HepG2 (cell line): ENCODE results near the gene MYL6. TPM values are rescaled to one million over a fixed set of nuclear protein-coding genes. Genes with fewer than 3 reads are reported as not detected.

Source experiments
- ATAC-seq: fragments of 200-7000 bp; cut with Tn5 transposase; 3 replicates; pipeline ENCODE4 v1.9.1; 2020; ENCODE audit warnings: mild to moderate bottlenecking, moderate library complexity
- BruUV-seq: library from RNA; stranded (reverse); fragments of 400-500 nt; replicated peaks from 2 replicates; lab custom pipeline; 2021; lab: Mats Ljungman, UMichigan
- CTCF ChIA-PET: fragments of 300-600 bp; formaldehyde crosslinking; extraction: SDS; loops from one replicate; lab custom pipeline; 2021; ENCODE audit warnings: low total read pairs, inconsistent platforms, low intra/inter-chr PET ratio; lab: Yijun Ruan, JAX
- POLR2A ChIA-PET: fragments of 350-600 bp; sonication (Branson Sonifier 250); formaldehyde crosslinking; loops from one replicate; lab custom pipeline; 2020; ENCODE audit warnings: antibody characterized with exemption, inconsistent platforms; lab: Yijun Ruan, JAX
- DNase-seq: peaks from one replicate; pipeline ENCODE4 v3.0.0-alpha.2; 2015; ENCODE audit warnings: low spot score
- FAIRE-seq: peaks from 3 replicates; lab custom pipeline; 2011; peaks lifted over from hg19 to GRCh38; lab: Jason Lieb, UNC
- H2AFZ ChIP-seq: one replicate; pipeline ENCODE4 v1.6.1; 2011; ENCODE audit warnings: low read length, inconsistent platforms
- H3K27ac ChIP-seq: fragments of 300-600 bp; 3 replicates; pipeline ENCODE4 v1.8.0; 2011; ENCODE audit warnings: mixed run types, mild to moderate bottlenecking, mixed read lengths, low read length, inconsistent platforms; ENCODE audit not compliant: insufficient read depth; ENCODE audit errors: extremely low read length
- H3K27me3 ChIP-seq, 2 experiments: fragments of 200-600 bp in 1 of 2; 2 replicates in 1 of 2; 3 replicates in 1 of 2; pipeline versions ENCODE4 v1.6.0 to v1.8.0; 2011; ENCODE audit warnings: low read length in 2 of 2, mild to moderate bottlenecking in 2 of 2, moderate library complexity in 2 of 2, inconsistent platforms in 1 of 2; ENCODE audit not compliant: insufficient read depth in 2 of 2, control insufficient read depth in 1 of 2
- H3K36me3 ChIP-seq, 2 experiments: fragments of 200-600 bp in 1 of 2; replicated peaks in 1 of 2; 2 replicates in 1 of 2; 3 replicates in 1 of 2; pipeline versions ENCODE4 v1.5.1 to v1.8.0; 2011; ENCODE audit warnings: low read length in 2 of 2, inconsistent platforms in 1 of 2; ENCODE audit not compliant: insufficient read depth in 2 of 2, control insufficient read depth in 1 of 2
- H3K4me1 ChIP-seq: 2 replicates; pipeline ENCODE4 v1.5.1; 2012; ENCODE audit warnings: low read length, inconsistent platforms; ENCODE audit not compliant: insufficient read depth
- H3K4me2 ChIP-seq: 2 replicates; pipeline ENCODE4 v1.6.0; 2011; ENCODE audit warnings: low read depth, low read length, inconsistent platforms
- H3K4me3 ChIP-seq, 3 experiments: fragments of 200-600 bp in 1 of 3; sonication (generic), shearing (Covaris generic) in 1 of 3; replicated peaks in 1 of 3; 2 replicates each; pipeline ENCODE4 v1.5.1; 2011 to 2016; ENCODE audit warnings: low read length in 3 of 3, inconsistent platforms in 2 of 3, low read depth in 2 of 3, mild to moderate bottlenecking in 2 of 3, control low read depth in 1 of 3, mixed read lengths in 1 of 3; ENCODE audit not compliant: insufficient read depth in 1 of 3
- H3K79me2 ChIP-seq: one replicate; pipeline ENCODE4 v1.6.1; 2011; ENCODE audit warnings: low read length, inconsistent platforms; ENCODE audit not compliant: insufficient read depth
- H3K9ac ChIP-seq: 2 replicates; pipeline ENCODE4 v1.6.0; 2011; ENCODE audit warnings: mild to moderate bottlenecking, low read depth, low read length, inconsistent platforms; ENCODE audit not compliant: insufficient read depth
- H3K9me3 ChIP-seq: 2 replicates; pipeline ENCODE4 v1.5.1; 2012; ENCODE audit warnings: mild to moderate bottlenecking, low read length
- H4K20me1 ChIP-seq: 2 replicates; pipeline ENCODE4 v1.6.0; 2011; ENCODE audit warnings: inconsistent platforms, mild to moderate bottlenecking, low read length, moderate library complexity; ENCODE audit not compliant: insufficient read depth
- CBX2 ChIP-seq, 2 experiments: fragments of 200-600 bp in 1 of 2; sonication (generic); formaldehyde crosslinking in 1 of 2; IDR thresholded peaks; 2 replicates each; pipeline versions ENCODE4 v1.7.0 to v1.8.1; 2018 to 2022; ENCODE audit warnings: low read depth in 2 of 2, low read length in 1 of 2, mild to moderate bottlenecking in 1 of 2, missing genetic modification reagents in 1 of 2
- HNF4A ChIP-seq: sonication (generic); formaldehyde crosslinking; IDR thresholded peaks from 2 replicates; pipeline ENCODE4 v1.4.0; 2020; ENCODE audit warnings: missing genetic modification reagents
- NAIF1 ChIP-seq: sonication (generic); formaldehyde crosslinking; IDR thresholded peaks from 2 replicates; pipeline ENCODE4 v1.5.0; 2020; ENCODE audit warnings: mild to moderate bottlenecking, missing genetic modification reagents, borderline replicate concordance
- NFIC ChIP-seq: IDR thresholded peaks from 2 replicates; pipeline ENCODE4 v1.6.1; 2012; ENCODE audit warnings: mild to moderate bottlenecking, low read length, inconsistent platforms
- ZBTB1 ChIP-seq: sonication (generic); formaldehyde crosslinking; IDR thresholded peaks from 2 replicates; pipeline ENCODE4 v1.4.0; 2020; ENCODE audit warnings: missing genetic modification reagents, borderline replicate concordance
- ZNF143 ChIP-seq: sonication (generic); formaldehyde crosslinking; IDR thresholded peaks from 2 replicates; pipeline ENCODE4 v1.4.0; 2020; ENCODE audit warnings: missing genetic modification reagents
- ZNF33B ChIP-seq: sonication (generic); formaldehyde crosslinking; IDR thresholded peaks from 2 replicates; pipeline ENCODE4 v1.5.1; 2020; ENCODE audit warnings: mild to moderate bottlenecking, missing genetic modification reagents
- ZNF775 ChIP-seq: sonication (generic); formaldehyde crosslinking; IDR thresholded peaks from 2 replicates; pipeline ENCODE4 v1.4.0; 2020; ENCODE audit warnings: missing genetic modification reagents, mild to moderate bottlenecking, moderate library complexity, borderline replicate concordance
- ZNF790 ChIP-seq: sonication (generic); formaldehyde crosslinking; IDR thresholded peaks from 2 replicates; pipeline ENCODE4 v1.8.0; 2022; ENCODE audit warnings: missing genetic modification reagents, mild to moderate bottlenecking, borderline replicate concordance
- ZNF878 ChIP-seq: sonication (generic); formaldehyde crosslinking; IDR thresholded peaks from 2 replicates; pipeline ENCODE4 v1.8.1; 2023; ENCODE audit warnings: mild to moderate bottlenecking, missing genetic modification reagents, moderate library complexity
- WGBS: methylation state at CpG from one replicate; pipeline ENCODE4 v1.1.6; 2017; ENCODE audit warnings: low lambda C conversion rate; 5-methylcytosine and 5-hydroxymethylcytosine counted together
- in situ Hi-C: cut with HindIII; loops from 2 replicates; pipeline ENCODE4 v1.10.0; 2017; ENCODE audit warnings: low pct_unique_long_range_greater_than_20kb; ENCODE audit not compliant: extremely low pct_ligation_motif_present
- intact Hi-C: fragments of 100-400 bp; cut with micrococcal nuclease; formaldehyde crosslinking; loops from one replicate; pipeline ENCODE4 v1.10.0; 2022; ENCODE audit not compliant: unreplicated experiment
- polyA plus RNA-seq, 8 experiments: library from polyadenylated mRNA; depleted of rRNA in 3 of 8; stranded (reverse) in 7 of 8; unstranded in 1 of 8; fragments of >200 nt; fragmentation: Illumina TruSeq in 4 of 8; extraction: Trizol in 4 of 8; gene quantifications; 2 replicates each; pipeline versions ENCODE4 v1.2.1 to v1.2.3, GENCODE V29; 2011 to 2016; ENCODE audit warnings: low read depth in 4 of 8, missing spikeins in 1 of 8, mixed read lengths in 1 of 8; ENCODE audit not compliant: insufficient read depth in 1 of 8
- total RNA-seq, 5 experiments: library from RNA; depleted of rRNA; stranded (reverse); fragments of >200 nt; fragmentation: Illumina TruSeq; extraction: Trizol; gene quantifications; 2 replicates each; pipeline ENCODE4 v1.2.3, GENCODE V29; 2016; ENCODE audit warnings: low read depth in 1 of 5
- TF ChIP-seq, protein P1 (sequence below): sonication (generic); formaldehyde crosslinking; IDR thresholded peaks from 2 replicates; pipeline ENCODE4 v1.4.0; 2020; ENCODE audit warnings: missing genetic modification reagents, borderline replicate concordance
- TF ChIP-seq, protein P2 (sequence below): sonication (generic); formaldehyde crosslinking; IDR thresholded peaks from 2 replicates; pipeline ENCODE4 v1.4.0; 2020; ENCODE audit warnings: missing genetic modification reagents
- TF ChIP-seq, protein P3 (sequence below): sonication (generic); formaldehyde crosslinking; conservative IDR thresholded peaks from 2 replicates; pipeline ENCODE4 v1.4.0; 2020; ENCODE audit warnings: missing genetic modification reagents
- TF ChIP-seq, protein P4 (sequence below): sonication (generic); formaldehyde crosslinking; IDR thresholded peaks from 2 replicates; pipeline ENCODE4 v1.8.0; 2022; ENCODE audit warnings: low read depth, missing genetic modification reagents

Gene MYL6
- total and polyA plus RNA-seq, 2 of the 13 experiments (the other 11 are each of a cell fraction or from before 2014, with no cell fraction given) = 1,127 to 1,192 TPM

DNA sequence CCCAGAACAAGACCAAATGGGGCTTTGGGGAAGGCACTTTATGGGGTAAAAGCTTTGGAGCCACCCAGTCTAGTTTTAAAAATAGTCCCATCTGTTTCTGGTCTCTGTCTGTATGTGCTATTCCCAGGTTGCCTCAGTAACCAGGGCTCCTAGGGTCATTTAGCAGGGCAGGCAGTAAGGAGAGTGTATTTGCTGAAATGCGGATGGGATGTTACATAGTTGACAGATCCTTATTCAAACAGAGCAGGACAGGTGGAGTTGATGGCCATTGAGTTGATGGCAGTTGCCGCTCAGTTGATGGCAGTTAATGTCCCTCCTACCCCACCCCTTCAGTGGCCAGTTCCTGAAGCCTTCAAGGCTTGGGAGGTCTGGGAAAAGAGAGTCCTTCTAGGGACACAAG, 35.5 kb upstream of the MYL6 start:
- Histone ChIP-seq H3K4me2 (no peak overlapping the region), H3K4me3 (no peak overlapping the region), H3K79me2 (peaks cover 8% of the 10 kb centered on the region), H4K20me1 (no peaks in the 10 kb centered on the region), H3K36me3 (0 out of 5 replicates have a peak, but pooled peaks cover 0 to 4% of the 10 kb centered on the region in 2 experiments), H2AFZ (no peak overlapping the region), H3K27me3 (no peaks in the 10 kb centered on the region; a peak in 1 of 5 replicates), H3K9me3 (no peaks in the 10 kb centered on the region), H3K4me1 (peaks cover 89% of the 10 kb centered on the region), H3K9ac (no peak overlapping the region), H3K27ac (peak overlapping the region; percentile 52)
- intact Hi-C loops (no loop called here), in situ Hi-C loops (loop anchor here (5.0 kb wide), 1 partner anchor 35 kb away; the partner anchor contains the start of gene MYL6)
- peak; percentile 71 for DNase-seq
- ChIA-PET CTCF (no interaction called here), POLR2A (interaction anchor here (1.4 kb wide), 1 partner anchor 99 kb away, joined by 5 read pairs; the partner anchor contains the start of gene RNF41)
- peak; percentile 5; the same call in 1 of the 3 replicates for ATAC-seq
- no TSS peak for BruUV-seq
- 20% methylated on average over 1 of the region's 2 CpGs for WGBS
- peak; percentile 18 for FAIRE-seq
- no peak for TF ChIP-seq NFIC
- no peak for TF ChIP-seq ZBTB1
- TF ChIP-seq ZNF33B (CRISPR knock-in tag) = no peak
- TF ChIP-seq ZNF878 = no peak
- TF ChIP-seq, protein P1, sequence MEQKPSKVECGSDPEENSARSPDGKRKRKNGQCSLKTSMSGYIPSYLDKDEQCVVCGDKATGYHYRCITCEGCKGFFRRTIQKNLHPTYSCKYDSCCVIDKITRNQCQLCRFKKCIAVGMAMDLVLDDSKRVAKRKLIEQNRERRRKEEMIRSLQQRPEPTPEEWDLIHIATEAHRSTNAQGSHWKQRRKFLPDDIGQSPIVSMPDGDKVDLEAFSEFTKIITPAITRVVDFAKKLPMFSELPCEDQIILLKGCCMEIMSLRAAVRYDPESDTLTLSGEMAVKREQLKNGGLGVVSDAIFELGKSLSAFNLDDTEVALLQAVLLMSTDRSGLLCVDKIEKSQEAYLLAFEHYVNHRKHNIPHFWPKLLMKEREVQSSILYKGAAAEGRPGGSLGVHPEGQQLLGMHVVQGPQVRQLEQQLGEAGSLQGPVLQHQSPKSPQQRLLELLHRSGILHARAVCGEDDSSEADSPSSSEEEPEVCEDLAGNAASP (CRISPR knock-in tag) = peak; percentile 59; the same call in 1 of the 2 replicates
- TF ChIP-seq NAIF1 = no peak
- TF ChIP-seq HNF4A (CRISPR knock-in tag) = 0 out of 2 replicates have a peak, but pooled peaks have one; percentile 14
- no peak for TF ChIP-seq ZNF143 (CRISPR knock-in tag)
- no peak for TF ChIP-seq ZNF790 (CRISPR knock-in tag)
- TF ChIP-seq CBX2 (IDR thresholded peaks at IDR 0.05; ENCODE audit: low read depth, low read length) = no peak
- TF ChIP-seq CBX2 (CRISPR knock-in tag; IDR thresholded peaks at IDR 0.05; ENCODE audit: low read depth) = no peak
- TF ChIP-seq, protein P2, sequence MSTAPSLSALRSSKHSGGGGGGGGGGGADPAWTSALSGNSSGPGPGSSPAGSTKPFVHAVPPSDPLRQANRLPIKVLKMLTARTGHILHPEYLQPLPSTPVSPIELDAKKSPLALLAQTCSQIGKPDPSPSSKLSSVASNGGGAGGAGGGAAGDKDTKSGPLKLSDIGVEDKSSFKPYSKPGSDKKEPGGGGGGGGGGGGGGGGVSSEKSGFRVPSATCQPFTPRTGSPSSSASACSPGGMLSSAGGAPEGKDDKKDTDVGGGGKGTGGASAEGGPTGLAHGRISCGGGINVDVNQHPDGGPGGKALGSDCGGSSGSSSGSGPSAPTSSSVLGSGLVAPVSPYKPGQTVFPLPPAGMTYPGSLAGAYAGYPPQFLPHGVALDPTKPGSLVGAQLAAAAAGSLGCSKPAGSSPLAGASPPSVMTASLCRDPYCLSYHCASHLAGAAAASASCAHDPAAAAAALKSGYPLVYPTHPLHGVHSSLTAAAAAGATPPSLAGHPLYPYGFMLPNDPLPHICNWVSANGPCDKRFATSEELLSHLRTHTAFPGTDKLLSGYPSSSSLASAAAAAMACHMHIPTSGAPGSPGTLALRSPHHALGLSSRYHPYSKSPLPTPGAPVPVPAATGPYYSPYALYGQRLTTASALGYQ (CRISPR knock-in tag) = no peak
- TF ChIP-seq, protein P3, sequence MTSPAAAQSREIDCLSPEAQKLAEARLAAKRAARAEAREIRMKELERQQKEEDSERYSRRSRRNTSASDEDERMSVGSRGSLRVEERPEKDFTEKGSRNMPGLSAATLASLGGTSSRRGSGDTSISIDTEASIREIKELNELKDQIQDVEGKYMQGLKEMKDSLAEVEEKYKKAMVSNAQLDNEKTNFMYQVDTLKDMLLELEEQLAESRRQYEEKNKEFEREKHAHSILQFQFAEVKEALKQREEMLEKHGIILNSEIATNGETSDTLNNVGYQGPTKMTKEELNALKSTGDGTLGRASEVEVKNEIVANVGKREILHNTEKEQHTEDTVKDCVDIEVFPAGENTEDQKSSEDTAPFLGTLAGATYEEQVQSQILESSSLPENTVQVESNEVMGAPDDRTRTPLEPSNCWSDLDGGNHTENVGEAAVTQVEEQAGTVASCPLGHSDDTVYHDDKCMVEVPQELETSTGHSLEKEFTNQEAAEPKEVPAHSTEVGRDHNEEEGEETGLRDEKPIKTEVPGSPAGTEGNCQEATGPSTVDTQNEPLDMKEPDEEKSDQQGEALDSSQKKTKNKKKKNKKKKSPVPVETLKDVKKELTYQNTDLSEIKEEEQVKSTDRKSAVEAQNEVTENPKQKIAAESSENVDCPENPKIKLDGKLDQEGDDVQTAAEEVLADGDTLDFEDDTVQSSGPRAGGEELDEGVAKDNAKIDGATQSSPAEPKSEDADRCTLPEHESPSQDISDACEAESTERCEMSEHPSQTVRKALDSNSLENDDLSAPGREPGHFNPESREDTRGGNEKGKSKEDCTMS (CRISPR knock-in tag) = no peak
- TF ChIP-seq, protein P4, sequence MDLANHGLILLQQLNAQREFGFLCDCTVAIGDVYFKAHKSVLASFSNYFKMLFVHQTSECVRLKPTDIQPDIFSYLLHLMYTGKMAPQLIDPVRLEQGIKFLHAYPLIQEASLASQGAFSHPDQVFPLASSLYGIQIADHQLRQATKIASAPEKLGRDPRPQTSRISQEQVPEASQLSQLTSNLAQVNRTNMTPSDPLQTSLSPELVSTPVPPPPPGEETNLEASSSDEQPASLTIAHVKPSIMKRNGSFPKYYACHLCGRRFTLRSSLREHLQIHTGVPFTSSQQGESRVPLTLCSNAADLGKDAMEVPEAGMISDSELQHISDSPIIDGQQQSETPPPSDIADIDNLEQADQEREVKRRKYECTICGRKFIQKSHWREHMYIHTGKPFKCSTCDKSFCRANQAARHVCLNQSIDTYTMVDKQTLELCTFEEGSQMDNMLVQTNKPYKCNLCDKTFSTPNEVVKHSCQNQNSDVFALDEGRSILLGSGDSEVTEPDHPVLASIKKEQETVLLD (CRISPR knock-in tag) = no peak
- no peak for TF ChIP-seq ZNF775 (CRISPR knock-in tag)
